T-cell (primary cell): ENCODE measurements around the gene SLC6A13. TPM values are rescaled to one million over a fixed set of nuclear protein-coding genes. Genes with fewer than 3 reads are reported as not detected.

Experiments
- ATAC-seq, 4 experiments: fragments of 200-7000 bp in 3 of 4; fragments of 150-1000 bp in 1 of 4; cut with Tn5 transposase; replicated peaks in 1 of 4; 1 replicate in 3 of 4; 2 replicates in 1 of 4; pipeline ENCODE4 v1.10.0; 2021; ENCODE audit warnings: moderate library complexity in 3 of 4, mild to moderate bottlenecking in 2 of 4, moderate number of reproducible peaks in 1 of 4
- CTCF ChIA-PET, 2 donors: fragments of 300-600 bp; sonication (Branson Sonifier 250); formaldehyde crosslinking; loops; one replicate each; lab custom pipeline; 2022; ENCODE audit warnings: antibody characterized with exemption in 2 of 2; lab: Charles Lee
- POLR2A ChIA-PET, 2 donors: fragments of 300-600 bp; sonication (Branson Sonifier 250); formaldehyde crosslinking; loops; one replicate each; lab custom pipeline; 2022; ENCODE audit warnings: antibody characterized with exemption in 2 of 2; lab: Charles Lee
- DNase-seq, 35 experiments: peaks; one replicate each; pipeline versions ENCODE4 v3.0.0 to v3.0.0-alpha.2; 2013 to 2023
- H3K27ac ChIP-seq: one replicate; pipeline ENCODE4 v1.5.1; 2013; ENCODE audit warnings: low read length
- H3K27me3 ChIP-seq, 2 experiments: replicated peaks in 1 of 2; 1 replicate in 1 of 2; 2 replicates in 1 of 2; pipeline versions ENCODE4 v1.6.1 to v1.7.0; 2013; ENCODE audit warnings: low read length in 1 of 2, mixed read lengths in 1 of 2; ENCODE audit not compliant: control insufficient read depth in 2 of 2, insufficient read depth in 2 of 2; ENCODE audit errors: extremely low read depth in 1 of 2
- H3K36me3 ChIP-seq, 2 donors: 1 replicate in 1 of 2; 2 replicates in 1 of 2; pipeline versions ENCODE4 v1.6.1 to v1.7.0; 2013; ENCODE audit warnings: low read length in 1 of 2; ENCODE audit not compliant: control insufficient read depth in 2 of 2, insufficient read depth in 1 of 2; ENCODE audit errors: extremely low read depth in 1 of 2
- H3K4me1 ChIP-seq, 2 experiments: 1 replicate in 1 of 2; 2 replicates in 1 of 2; pipeline versions ENCODE4 v1.6.1 to v1.7.0; 2013; ENCODE audit warnings: low read length in 2 of 2, mixed read lengths in 1 of 2; ENCODE audit not compliant: insufficient read depth in 2 of 2, control insufficient read depth in 1 of 2; ENCODE audit errors: extremely low read depth in 1 of 2
- H3K4me3 ChIP-seq, 2 donors: 1 replicate in 1 of 2; 2 replicates in 1 of 2; pipeline versions ENCODE4 v1.5.1 to v1.7.0; 2013; ENCODE audit warnings: mild to moderate bottlenecking in 2 of 2, low read length in 1 of 2, moderate library complexity in 1 of 2; ENCODE audit not compliant: control insufficient read depth in 1 of 2; ENCODE audit errors: extremely low read depth in 1 of 2
- H3K9me3 ChIP-seq: 2 replicates; pipeline ENCODE4 v1.7.0; 2013
- H3K27ac Mint-ChIP-seq, 2 donors: one replicate each; pipeline ENCODE4 v1.8.0; 2020 to 2021; ENCODE audit warnings: mild to moderate bottlenecking in 2 of 2, mixed read lengths in 2 of 2
- H3K27me3 Mint-ChIP-seq, 2 donors: one replicate each; pipeline ENCODE4 v1.8.0; 2021 to 2022; ENCODE audit warnings: mixed read lengths in 2 of 2
- H3K36me3 Mint-ChIP-seq: one replicate; pipeline ENCODE4 v1.8.0; 2021; ENCODE audit warnings: mixed read lengths
- H3K4me1 Mint-ChIP-seq, 3 donors: one replicate each; pipeline ENCODE4 v1.8.0; 2020 to 2022; ENCODE audit warnings: mixed read lengths in 3 of 3, mild to moderate bottlenecking in 1 of 3
- H3K4me3 Mint-ChIP-seq, 3 donors: one replicate each; pipeline ENCODE4 v1.8.0; 2020 to 2022; ENCODE audit warnings: mild to moderate bottlenecking in 3 of 3, mixed read lengths in 3 of 3, moderate library complexity in 3 of 3
- H3K9me3 Mint-ChIP-seq, 3 donors: one replicate each; pipeline ENCODE4 v1.8.0; 2020 to 2022; ENCODE audit warnings: mixed read lengths in 3 of 3
- WGBS: methylation state at CpG from one replicate; pipeline ENCODE4 v1.1.5; 2013; ENCODE audit warnings: missing lambda C conversion rate; ENCODE audit not compliant: insufficient coverage; 5-methylcytosine and 5-hydroxymethylcytosine counted together
- total RNA-seq, 35 experiments: library from RNA in 6 of 35; stranded (reverse) in 6 of 35; fragments of 120-200 nt in 1 of 35; gene quantifications; one replicate each; pipeline versions ENCODE4 v1.2.1 to v1.2.4 and lab custom pipeline; 2013 to 2026

Gene SLC6A13
- total RNA-seq, 5 donors from 2014 or later (not counting 1 experiment from before 2014, with no cell fraction given): 0.49 to 1.8 (median 0.86) TPM

DNA sequence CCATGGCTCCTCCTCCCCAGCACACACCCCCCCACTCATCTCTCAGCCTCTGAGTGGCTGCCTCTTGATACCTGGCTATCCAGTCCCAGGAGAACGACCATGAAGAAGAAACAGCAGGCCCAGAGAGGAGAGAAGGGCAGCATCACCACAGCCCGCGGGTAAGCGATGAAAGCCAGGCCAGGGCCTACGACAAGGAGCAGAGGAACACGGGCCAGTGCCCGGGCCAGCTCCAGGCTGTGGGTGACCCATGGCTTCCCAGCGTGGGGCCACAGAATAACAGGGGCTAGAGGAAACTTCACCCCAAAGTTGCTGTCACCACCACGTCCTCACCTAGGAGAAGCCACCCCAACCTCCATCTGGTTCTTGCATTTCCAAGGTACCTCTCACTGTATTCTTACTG, 38.3 kb downstream of the SLC6A13 start:
- ATAC-seq: no peak
- Mint-ChIP-seq H3K27me3 (peaks cover 5 to 21% of the 10 kb centered on the region in 2 donors), H3K4me1 (peaks cover 0 to 4% (median 0%) of the 10 kb centered on the region in 3 donors), H3K36me3 (no peaks in the 10 kb centered on the region), H3K27ac (no peak overlapping the region), H3K9me3 (no peaks in the 10 kb centered on the region), H3K4me3 (no peak overlapping the region)
- H3K4me3 ChIP-seq: no peak overlapping the region
- H3K27me3 ChIP-seq: peaks cover 0 to 43% of the 10 kb centered on the region in 2 experiments
- H3K4me1 ChIP-seq: peaks cover 0 to 7% of the 10 kb centered on the region in 2 experiments
- no peaks in the 10 kb centered on the region for H3K9me3 ChIP-seq
- H3K36me3 ChIP-seq: no peaks in the 10 kb centered on the region
- POLR2A ChIA-PET: no interaction called here
- DNase-seq: no peak
- no peak overlapping the region for H3K27ac ChIP-seq
- CTCF ChIA-PET: no interaction called here
- whole genome bisulfite sequencing: 91% methylated on average over 7 of the region's 9 CpGs

DNA sequence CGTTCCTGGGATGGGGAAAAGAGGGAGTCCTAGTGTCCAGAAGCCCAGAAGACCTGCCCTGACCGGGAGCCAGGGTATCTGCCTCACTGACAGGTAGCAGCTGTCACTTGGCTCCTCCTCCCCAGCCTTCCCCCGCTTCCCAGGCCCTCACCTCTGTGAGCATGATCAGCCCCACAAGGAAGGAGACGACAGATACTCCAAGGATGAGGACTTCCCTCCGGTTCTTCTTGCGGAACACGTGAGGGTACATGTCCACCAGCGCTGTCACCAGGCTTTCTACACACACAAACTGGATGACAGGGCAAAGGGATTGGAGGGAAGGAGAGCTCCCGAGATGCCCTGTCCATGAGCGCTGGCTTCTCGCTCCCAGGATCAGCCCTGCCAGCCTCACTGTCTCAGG, 38.8 kb downstream of the SLC6A13 start:
- H3K9me3 Mint-ChIP-seq: no peaks in the 10 kb centered on the region
- H3K4me3 Mint-ChIP-seq: no peak overlapping the region

DNA sequence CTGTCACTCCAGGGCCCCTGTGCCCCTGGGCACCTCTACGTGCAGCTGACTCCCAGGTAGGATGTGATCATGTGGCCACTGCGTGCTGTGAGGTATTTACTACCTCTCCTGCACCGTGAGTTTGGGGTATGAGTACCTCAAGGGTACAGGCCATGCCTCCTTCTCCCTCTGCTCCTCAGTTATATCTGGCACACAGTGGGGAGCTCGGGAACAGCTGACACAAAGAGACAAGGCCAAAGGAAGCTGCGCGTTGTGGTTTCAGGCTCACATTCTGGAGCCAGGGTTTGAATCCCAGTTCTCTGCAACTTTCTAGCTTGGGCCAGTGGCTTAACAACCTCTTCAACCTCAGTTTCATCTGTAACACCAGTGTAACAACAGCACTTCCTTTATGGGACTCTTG, 40.9 kb downstream of the SLC6A13 start:
- POLR2A ChIA-PET: no interaction called here
- no peak for DNase-seq
- no peaks in the 10 kb centered on the region for H3K36me3 Mint-ChIP-seq
- H3K27ac Mint-ChIP-seq: no peak overlapping the region
- no peak overlapping the region for H3K4me3 Mint-ChIP-seq
- H3K9me3 Mint-ChIP-seq: no peaks in the 10 kb centered on the region
- CTCF ChIA-PET: interaction anchor here in 1 of 2 donors (0.6 kb wide), 1 partner anchor 912 kb away, joined by 5 read pairs; no protein-coding TSS in a partner anchor
- Histone ChIP-seq H3K36me3 (no peaks in the 10 kb centered on the region), H3K9me3 (no peaks in the 10 kb centered on the region), H3K27me3 (peaks cover 0 to 33% of the 10 kb centered on the region in 2 experiments), H3K27ac (no peak overlapping the region), H3K4me3 (no peak overlapping the region), H3K4me1 (peaks cover 0 to 8% of the 10 kb centered on the region in 2 experiments)
- ATAC-seq: no peak
- peaks cover 0 to 4% (median 0%) of the 10 kb centered on the region in 3 donors for H3K4me1 Mint-ChIP-seq
- H3K27me3 Mint-ChIP-seq: peaks cover 7 to 16% of the 10 kb centered on the region in 2 donors
- 70% methylated on average over 3 of the region's 6 CpGs for WGBS

More for the DNA sequence above, 38.8 kb downstream of the SLC6A13 start:
- DNase-seq (no peak), ATAC-seq (no peak)
- no peak overlapping the region for H3K27ac Mint-ChIP-seq
- POLR2A ChIA-PET: no interaction called here
- 80% methylated on average over 6 of the region's 11 CpGs for WGBS
- CTCF ChIA-PET: no interaction called here
- Histone ChIP-seq H3K27ac (no peak overlapping the region), H3K4me3 (no peak overlapping the region), H3K36me3 (no peaks in the 10 kb centered on the region), H3K27me3 (peaks cover 0 to 43% of the 10 kb centered on the region in 2 experiments), H3K4me1 (peaks cover 0 to 8% of the 10 kb centered on the region in 2 experiments), H3K9me3 (no peaks in the 10 kb centered on the region)
- peaks cover 5 to 19% of the 10 kb centered on the region in 2 donors for H3K27me3 Mint-ChIP-seq
- H3K4me1 Mint-ChIP-seq: peaks cover 0 to 4% (median 0%) of the 10 kb centered on the region in 3 donors
- no peaks in the 10 kb centered on the region for H3K36me3 Mint-ChIP-seq

DNA sequence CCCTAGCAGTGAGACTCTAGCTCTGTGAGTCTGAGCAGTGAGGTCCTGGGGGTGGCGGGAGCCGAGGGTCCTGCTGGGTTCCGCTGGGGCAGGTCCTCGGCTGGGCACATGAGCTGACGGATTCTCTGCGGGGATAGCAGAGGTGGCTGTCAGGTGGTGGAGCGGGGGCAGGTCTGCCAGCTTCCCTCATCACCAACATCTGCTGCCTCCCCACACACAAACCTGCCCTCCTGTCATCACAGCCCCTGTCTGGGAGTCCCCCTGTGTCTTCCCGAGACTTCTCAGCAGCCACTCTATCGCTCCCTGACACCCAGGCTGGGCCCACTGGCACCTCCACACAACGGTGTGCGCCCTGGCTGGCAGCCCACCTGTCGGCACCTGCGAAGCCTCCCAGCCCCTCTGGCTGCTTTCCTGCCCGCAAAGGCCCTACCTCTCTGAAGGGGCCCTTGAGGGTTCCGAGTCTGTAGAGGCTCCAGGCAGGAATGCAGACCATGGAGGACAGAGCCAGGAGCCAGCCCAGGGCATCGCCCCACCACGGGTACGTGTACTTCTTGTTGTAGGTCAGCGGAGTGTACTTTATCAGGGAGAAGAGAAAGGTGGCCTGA, 41.6 kb downstream of the SLC6A13 start:
- peaks cover 0 to 8% of the 10 kb centered on the region in 2 experiments for H3K4me1 ChIP-seq
- no peaks in the 10 kb centered on the region for H3K9me3 Mint-ChIP-seq
- H3K4me1 Mint-ChIP-seq: peaks cover 0 to 4% (median 0%) of the 10 kb centered on the region in 3 donors
- H3K4me3 Mint-ChIP-seq: no peak overlapping the region
- ChIA-PET CTCF (no interaction called here), POLR2A (no interaction called here)
- ATAC-seq: no peak
- H3K27me3 ChIP-seq: peaks cover 0 to 26% of the 10 kb centered on the region in 2 experiments
- no peak overlapping the region for H3K4me3 ChIP-seq
- H3K27ac ChIP-seq: no peak overlapping the region
- WGBS: 80% methylated on average over 10 of the region's 19 CpGs
- no peaks in the 10 kb centered on the region for H3K36me3 Mint-ChIP-seq
- H3K9me3 ChIP-seq: no peaks in the 10 kb centered on the region
- no peak overlapping the region for H3K27ac Mint-ChIP-seq
- peaks cover 7 to 16% of the 10 kb centered on the region in 2 donors for H3K27me3 Mint-ChIP-seq
- no peaks in the 10 kb centered on the region for H3K36me3 ChIP-seq
- no peak for DNase-seq

DNA sequence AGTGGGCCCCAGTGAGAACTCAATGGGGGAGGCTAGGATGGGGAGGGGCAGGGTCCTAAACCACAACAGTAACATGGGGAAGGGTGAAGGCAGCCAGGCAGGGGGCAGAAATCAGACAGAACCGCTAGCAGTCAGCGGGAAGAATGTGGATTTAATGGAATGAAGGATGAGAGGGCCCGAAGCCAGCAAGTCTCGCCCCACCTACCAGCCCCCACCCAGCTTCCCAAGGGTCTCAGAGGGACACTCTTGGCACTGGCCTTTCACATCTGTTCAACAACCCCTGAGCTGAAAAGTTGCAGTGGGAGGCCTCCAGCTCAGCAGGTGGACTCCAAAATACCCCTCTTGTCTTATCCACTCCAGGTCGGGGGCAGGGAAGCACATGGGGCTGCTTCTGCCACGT, 42.1 kb downstream of the SLC6A13 start:
- Histone ChIP-seq H3K4me1 (peaks cover 0 to 8% of the 10 kb centered on the region in 2 experiments), H3K4me3 (no peak overlapping the region), H3K9me3 (no peaks in the 10 kb centered on the region), H3K27ac (no peak overlapping the region), H3K27me3 (peaks cover 0 to 26% of the 10 kb centered on the region in 2 experiments), H3K36me3 (no peaks in the 10 kb centered on the region)
- Mint-ChIP-seq H3K4me1 (peaks cover 0 to 4% (median 0%) of the 10 kb centered on the region in 3 donors), H3K9me3 (no peaks in the 10 kb centered on the region), H3K36me3 (no peaks in the 10 kb centered on the region), H3K4me3 (no peak overlapping the region), H3K27ac (no peak overlapping the region), H3K27me3 (peaks cover 7 to 16% of the 10 kb centered on the region in 2 donors)
- POLR2A ChIA-PET: no interaction called here
- CTCF ChIA-PET: no interaction called here
- WGBS: 83% methylated on average over 1 of the region's 6 CpGs
- no peak for DNase-seq
- no peak for ATAC-seq

DNA sequence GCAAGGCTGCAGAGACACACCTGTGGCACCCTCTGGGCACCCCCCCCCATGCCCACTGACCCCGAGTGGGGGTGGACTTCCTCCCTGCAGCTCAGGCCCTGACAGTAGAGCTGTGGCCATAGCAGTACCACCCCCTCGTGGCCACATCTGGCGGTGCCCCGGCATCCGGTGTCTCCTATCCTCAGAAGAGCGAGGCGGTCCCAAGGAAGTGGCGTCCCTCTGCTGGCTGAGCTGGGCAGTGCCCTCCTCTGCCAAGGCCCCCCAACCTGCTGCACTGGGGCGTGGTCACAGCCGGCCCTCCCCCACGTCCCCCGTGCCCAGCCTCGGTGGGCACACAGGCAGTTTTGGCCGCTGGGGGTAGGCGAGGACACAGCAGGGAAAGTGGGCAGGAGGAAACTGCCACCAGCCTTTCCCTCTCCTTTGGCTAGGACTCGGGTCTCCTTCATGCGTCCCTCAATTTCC, 42.7 kb downstream of the SLC6A13 start:
- Histone ChIP-seq H3K27me3 (peaks cover 0 to 28% of the 10 kb centered on the region in 2 experiments), H3K4me1 (peaks cover 0 to 8% of the 10 kb centered on the region in 2 experiments), H3K36me3 (no peaks in the 10 kb centered on the region), H3K4me3 (no peak overlapping the region), H3K27ac (no peak overlapping the region), H3K9me3 (no peaks in the 10 kb centered on the region)
- POLR2A ChIA-PET: no interaction called here
- ATAC-seq: peak; percentile 64 to 72 (median 68)
- H3K4me1 Mint-ChIP-seq: peaks cover 0 to 4% (median 0%) of the 10 kb centered on the region in 3 donors
- no peak overlapping the region for H3K4me3 Mint-ChIP-seq
- CTCF ChIA-PET: no interaction called here
- H3K27ac Mint-ChIP-seq: no peak overlapping the region
- peak in 33 of 35 experiments; percentile 5 to 62 (median 36) for DNase-seq
- peaks cover 7 to 21% of the 10 kb centered on the region in 2 donors for H3K27me3 Mint-ChIP-seq
- H3K36me3 Mint-ChIP-seq: no peaks in the 10 kb centered on the region
- 7% methylated on average over 14 of the region's 17 CpGs for WGBS
- H3K9me3 Mint-ChIP-seq: no peaks in the 10 kb centered on the region
